Adrenal gland (tissue), 12 donors: ENCODE results near the gene CUTA. TPM values are rescaled to one million over a fixed set of nuclear protein-coding genes. Genes with fewer than 3 reads are reported as not detected.
A peak's percentile ranks its signal among the peaks of the same experiment; 100 is the strongest.

Source experiments
- DNase-seq, 7 donors: peaks; one replicate each; pipeline ENCODE4 v3.0.0-alpha.2; 2019 to 2020
- H3K27ac ChIP-seq, 5 donors: fragments of 200-600 bp; sonication (generic) in 4 of 5; 1 replicate in 3 of 5; 2 replicates in 2 of 5; pipeline versions ENCODE4 v1.5.1 to v1.8.0; 2016 to 2020; ENCODE audit warnings: mild to moderate bottlenecking in 1 of 5
- H3K27me3 ChIP-seq: fragments of 200-600 bp; 2 replicates; pipeline ENCODE4 v1.8.0; 2021
- H3K36me3 ChIP-seq, 2 donors: fragments of 200-600 bp; replicated peaks in 1 of 2; 1 replicate in 1 of 2; 2 replicates in 1 of 2; pipeline versions ENCODE4 v1.5.1 to v1.8.0; 2018 to 2022
- H3K4me1 ChIP-seq, 2 donors: fragments of 200-600 bp; replicated peaks in 1 of 2; 1 replicate in 1 of 2; 2 replicates in 1 of 2; pipeline versions ENCODE4 v1.5.1 to v1.8.0; 2018 to 2021
- H3K4me3 ChIP-seq, 4 donors: fragments of 200-600 bp; sonication (generic) in 3 of 4; one replicate each; pipeline ENCODE4 v1.5.1; 2016 to 2018
- H3K9me3 ChIP-seq, 3 donors: fragments of 200-600 bp; sonication (generic) in 1 of 3; replicated peaks in 1 of 3; 1 replicate in 2 of 3; 2 replicates in 1 of 3; pipeline versions ENCODE4 v1.5.1 to v1.8.0; 2016 to 2021
- CTCF ChIP-seq, 6 experiments: fragments of 450-650 bp in 4 of 6; fragments of 200-600 bp in 2 of 6; sonication (generic) in 1 of 6; IDR thresholded peaks; 1 replicate in 5 of 6; 2 replicates in 1 of 6; pipeline versions ENCODE4 v1.5.1 to v1.8.0; 2016 to 2021; ENCODE audit warnings: antibody characterized with exemption in 6 of 6, mild to moderate bottlenecking in 2 of 6, moderate library complexity in 1 of 6
- POLR2A ChIP-seq, 2 donors: fragments of 450-650 bp; IDR thresholded peaks; one replicate each; pipeline ENCODE4 v1.6.1; 2017; ENCODE audit warnings: antibody characterized with exemption in 2 of 2, mild to moderate bottlenecking in 2 of 2, moderate library complexity in 1 of 2
- WGBS, 4 donors: extraction: QIAGEN DNeasy Blood & Tissue Kit in 2 of 4; methylation state at CpG; one replicate each; pipeline versions ENCODE4 v1.1.5 to v1.1.7; 2013 to 2017; 5-methylcytosine and 5-hydroxymethylcytosine counted together
- intact Hi-C, 2 donors: fragments of 100-400 bp; cut with DNase I; formaldehyde crosslinking; loops; one replicate each; pipeline versions ENCODE4 v1.14.1 to v1.15.0; 2022 to 2023
- polyA plus RNA-seq, 3 donors: library from polyadenylated mRNA; stranded (reverse); fragments of 200-250 nt in 2 of 3; fragments of 350-450 nt in 1 of 3; fragmentation: Illumina TruSeq in 1 of 3; extraction: RNeasy Lipid Tissue Mini Kit (QIAGEN cat#74804) in 1 of 3; gene quantifications; one replicate each; pipeline ENCODE4 v1.2.3, GENCODE V29; 2013 to 2014
- total RNA-seq, 9 donors: library from RNA; depleted of rRNA in 4 of 9; stranded (reverse); fragments of >200 nt in 4 of 9; fragments of 120-200 nt in 1 of 9; fragmentation: NEBNext Ultra II Directional in 1 of 9; extraction: Animal tissue kit (Norgen Biotek cat#: 25700) in 1 of 9; gene quantifications; one replicate each; pipeline versions ENCODE4 v1.1.0 to v1.2.4, GENCODE V29; 2013 to 2023
- donor health status: healthy with polysubstance abuse.
- donor health status: Bipolar disorder and iron deficiency.
- donor health status: DM: yes; HTN: yes; CAD: no.
- donor health status: DM: no; HTN: no; CAD: no.
- donor health status: DM: no; HTN: no; CAD: no.
- donor health status: DM: yes; HTN: yes; CAD: no.

The CUTA gene
- total and polyA plus RNA-seq, 12 donors: 202 to 437 (median 295) TPM

GRCh38 chr6:33415831-33416230, 2.1 kb downstream of the CUTA start:
- Histone ChIP-seq H3K9me3 (no peaks in the 10 kb centered on the region), H3K4me1 (peaks cover 33 to 58% of the 10 kb centered on the region in 2 donors), H3K27ac (no peak overlapping the region), H3K36me3 (peaks cover 0 to 44% of the 10 kb centered on the region in 2 donors), H3K27me3 (no peaks in the 10 kb centered on the region), H3K4me3 (no peak overlapping the region)
- DNase-seq: peak in 1 of 7 donors; percentile 55
- intact Hi-C loops: loop anchor here in 1 of 2 donors (10.0 kb wide), 1 partner anchor 1681 kb away; the partner anchor contains the start of gene CLIC1
- WGBS, 4 donors: 69 to 82% (median 78%) methylated on average over 9 of the region's 9 CpGs
- TF ChIP-seq CTCF (IDR thresholded peaks at IDR 0.05) (no peak), POLR2A (IDR thresholded peaks at IDR 0.05) (no peak)

- H3K9me3 ChIP-seq: no peaks in the 10 kb centered on the region
- peaks cover 32 to 57% of the 10 kb centered on the region in 2 donors for H3K4me1 ChIP-seq
- no peaks in the 10 kb centered on the region for H3K27me3 ChIP-seq
- H3K27ac ChIP-seq: no peak overlapping the region
- no peak overlapping the region for H3K4me3 ChIP-seq
- H3K36me3 ChIP-seq: peaks cover 0 to 44% of the 10 kb centered on the region in 2 donors
- TF ChIP-seq CTCF (IDR thresholded peaks at IDR 0.05): peak in 1 of 6 experiments; percentile 2
- TF ChIP-seq POLR2A (IDR thresholded peaks at IDR 0.05): no peak
- DNase-seq: no peak
- intact Hi-C loops: loop anchor here in 1 of 2 donors (10.0 kb wide), 1 partner anchor 1680 kb away; the partner anchor contains the start of gene CLIC1
- WGBS, 4 donors: 73 to 78% (median 76%) methylated on average over 7 to 12 of the region's 12 CpGs
Measured at GRCh38 chr6:33414592-33415271, 3.2 kb downstream of the CUTA start.

- H3K4me1 ChIP-seq: peaks cover 20 to 44% of the 10 kb centered on the region in 2 donors
- H3K27ac ChIP-seq: no peak overlapping the region
Measured at GRCh38 chr6:33413241-33414120, 4.4 kb downstream of the CUTA start.

More at GRCh38 chr6:33413241-33414120, 4.4 kb downstream of the CUTA start:
- intact Hi-C loops: loop anchor here in 1 of 2 donors (10.0 kb wide), 1 partner anchor 1679 kb away; the partner anchor contains the start of gene CLIC1
- Histone ChIP-seq H3K4me3 (no peak overlapping the region), H3K36me3 (peaks cover 0 to 44% of the 10 kb centered on the region in 2 donors), H3K9me3 (no peaks in the 10 kb centered on the region), H3K27me3 (no peaks in the 10 kb centered on the region)
- DNase-seq: peak in 1 of 7 donors; percentile 49
- no peak for TF ChIP-seq CTCF (IDR thresholded peaks at IDR 0.05)
- no peak for TF ChIP-seq POLR2A (IDR thresholded peaks at IDR 0.05)
- WGBS, 4 donors: 79 to 86% (median 85%) methylated on average over 14 of the region's 14 CpGs
